ENCODE data around the gene KCNQ4.
A peak's percentile ranks its signal among the peaks of the same experiment; 100 is the strongest.

Gene KCNQ4

DNA sequence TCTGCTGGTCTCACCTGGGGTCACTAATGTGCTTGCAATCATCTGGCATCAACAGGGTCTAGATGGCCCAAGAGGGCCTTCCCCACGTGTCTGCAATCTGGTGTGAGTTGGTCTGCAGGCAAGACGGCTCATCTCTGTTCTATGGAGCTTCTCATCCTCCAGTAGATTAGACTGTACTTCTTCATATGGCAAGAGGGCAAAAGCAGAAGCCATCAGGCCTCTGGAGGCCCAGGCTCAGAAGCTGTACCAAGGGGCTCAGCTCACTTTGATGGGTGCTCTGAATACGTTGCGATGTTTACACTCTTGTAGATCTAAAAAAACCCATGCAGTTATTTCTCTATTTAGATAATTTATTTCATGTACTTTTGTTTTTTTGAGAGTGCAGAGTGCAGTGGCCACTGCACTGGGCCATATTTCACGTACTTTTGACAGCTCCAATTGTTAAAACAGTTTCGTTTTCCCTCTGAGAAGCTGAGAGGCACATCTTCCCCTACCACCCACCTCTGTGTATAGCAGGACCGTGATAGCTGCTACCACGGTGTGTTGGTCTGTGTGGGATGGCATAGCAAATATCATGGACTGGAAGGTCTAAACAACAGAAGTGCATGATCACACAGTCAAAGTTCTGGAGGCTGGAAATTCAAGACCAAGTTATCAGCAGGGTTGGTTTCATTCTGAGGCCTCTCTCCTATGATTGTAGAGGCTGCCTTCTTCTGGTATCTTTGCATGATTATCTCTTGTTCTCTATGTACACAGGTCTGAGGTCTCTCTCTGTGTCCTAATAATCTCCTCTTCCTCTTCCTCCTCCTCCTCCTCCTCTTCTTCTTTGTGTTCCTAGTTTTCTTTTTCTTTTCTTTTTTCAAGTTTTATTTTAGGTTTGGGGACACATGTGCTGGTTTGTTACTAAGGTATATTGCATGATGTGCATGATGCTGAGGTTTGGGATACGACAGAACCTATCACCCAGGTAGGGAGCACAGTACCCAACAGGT, 61.6 kb downstream of the KCNQ4 start:
- no peak for DNase-seq

GRCh38 chr1:40845895-40846294, 62.3 kb downstream of the KCNQ4 start:
- no peak for DNase-seq

DNA sequence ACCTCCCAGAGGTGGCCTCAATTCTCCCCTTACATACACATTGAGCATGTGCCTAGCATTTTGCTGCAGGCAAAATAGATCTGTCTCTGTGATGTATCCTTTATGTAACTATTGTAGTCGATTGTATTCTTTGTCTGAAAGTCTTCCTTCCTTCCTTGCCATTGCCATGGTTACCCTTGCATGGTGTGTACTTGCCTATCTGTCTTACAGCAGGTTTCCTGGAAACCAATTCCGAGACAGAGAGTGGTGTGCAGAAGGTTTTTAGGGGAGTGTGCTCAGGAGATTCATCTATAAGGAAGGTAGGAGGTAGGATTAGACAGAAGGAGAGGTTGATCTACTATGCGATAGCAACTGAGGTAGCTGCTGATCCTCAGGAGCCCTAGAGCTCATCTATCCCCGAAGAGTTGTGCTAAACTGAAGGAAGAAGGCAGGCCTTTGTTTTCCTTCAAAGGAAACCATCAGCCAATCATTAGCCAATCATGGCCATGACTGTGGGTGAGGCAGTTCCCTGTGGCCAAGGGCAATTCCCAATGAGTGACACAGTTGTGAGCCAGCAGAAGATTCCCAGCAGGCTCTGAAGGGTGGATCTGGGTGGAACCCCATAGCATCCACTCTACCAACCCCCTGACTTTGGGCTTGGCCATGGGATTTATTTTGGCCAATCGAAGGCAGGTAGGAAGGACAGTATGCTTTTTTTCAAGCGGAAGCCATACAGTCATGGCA, 63.6 kb downstream of the KCNQ4 start:
- DNase-seq: no peak

- peak; percentile 70 for DNase-seq
These were observed 65.1 kb downstream of the KCNQ4 start for GRCh38 chr1:40848530-40849189.

DNA sequence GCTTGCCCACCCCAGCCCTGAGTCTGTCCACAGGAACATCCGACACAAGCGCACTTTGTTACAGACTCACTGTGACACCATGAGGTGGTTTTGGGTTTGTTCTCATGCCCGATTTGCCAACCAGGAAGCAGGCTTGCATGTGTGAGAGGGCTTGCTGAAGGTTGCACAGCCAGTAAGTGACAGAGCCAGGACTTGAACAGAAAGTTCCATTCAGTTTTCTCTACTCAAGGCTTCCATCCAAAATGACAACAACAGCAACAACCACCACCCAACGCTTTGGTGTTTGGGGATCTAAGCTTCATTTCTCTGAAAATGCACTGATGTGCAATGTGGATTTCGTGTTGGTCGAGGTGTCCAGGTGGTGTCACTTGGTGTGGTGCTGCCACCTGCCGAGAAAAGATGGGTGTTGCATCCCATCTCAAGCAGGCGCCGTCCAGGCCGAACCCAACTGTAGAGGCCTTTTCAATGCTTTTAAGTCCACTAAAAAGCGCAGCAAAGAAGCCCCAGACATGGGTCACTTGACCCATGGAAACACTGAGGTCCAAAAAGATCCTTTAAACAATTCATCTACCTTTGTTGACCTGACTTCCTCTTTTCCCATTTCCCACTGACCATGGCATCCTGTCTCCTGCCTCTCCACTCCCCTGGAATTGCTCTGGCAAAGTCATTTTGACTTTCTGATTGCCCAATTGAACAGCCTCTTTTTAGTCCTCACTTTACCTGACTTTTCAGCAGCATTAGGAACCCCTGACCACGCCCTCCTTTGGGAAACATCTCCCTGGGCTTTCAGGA, 66.4 kb downstream of the KCNQ4 start:
- DNase-seq: peak; percentile 54

- DNase-seq: no peak
These were observed 68.1 kb downstream of the KCNQ4 start for GRCh38 chr1:40851643-40852042.

DNA sequence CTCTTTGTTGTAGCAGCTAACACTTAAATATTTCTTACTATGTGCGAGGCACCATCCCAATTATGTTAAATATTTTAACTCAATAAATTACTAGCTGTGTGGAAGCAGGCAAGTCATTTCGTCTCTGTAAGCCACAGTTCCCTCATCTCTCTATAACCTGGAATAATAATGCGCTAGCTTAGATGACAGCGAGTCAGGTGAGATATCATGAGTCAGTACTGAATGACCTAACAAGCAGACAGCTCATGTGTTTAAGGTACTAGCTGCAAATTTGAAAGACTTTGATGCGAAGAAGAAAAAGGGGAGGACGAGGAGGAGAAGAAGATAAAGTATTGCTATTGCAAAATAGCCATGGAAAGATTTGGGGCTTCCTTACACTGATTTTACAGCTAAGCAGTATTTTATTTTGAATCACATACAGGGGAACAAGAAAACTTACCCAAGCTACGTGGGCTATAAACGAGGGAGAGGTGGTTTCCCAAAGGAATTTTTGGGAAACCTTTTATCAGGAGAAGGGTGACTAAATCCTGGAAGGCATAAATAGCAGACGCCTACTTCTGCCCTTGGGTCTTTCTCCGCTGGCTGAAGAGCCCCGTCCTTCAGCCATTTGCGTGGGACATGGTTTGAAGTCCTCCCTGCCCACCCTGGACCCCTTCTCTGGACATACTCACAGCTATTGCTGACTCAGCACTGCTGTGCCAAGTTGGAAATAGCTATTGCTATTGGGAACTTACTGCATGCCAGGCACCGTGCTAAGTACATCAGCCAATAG, 69.7 kb downstream of the KCNQ4 start:
- no peak for DNase-seq

DNA sequence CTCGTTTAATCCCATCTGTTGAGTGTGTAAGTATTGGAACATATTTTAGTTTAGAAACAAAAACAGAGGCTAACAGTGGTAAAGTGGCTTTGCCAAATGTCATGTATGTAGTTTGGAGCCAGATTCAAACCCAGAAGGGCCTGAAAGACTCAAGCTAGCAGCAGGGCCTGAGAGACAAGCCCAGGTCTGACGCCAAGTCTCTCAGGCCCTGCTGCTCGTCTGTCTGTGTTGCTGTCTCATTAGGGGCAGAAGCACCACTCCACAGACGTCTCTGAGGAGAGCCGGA, 70.2 kb downstream of the KCNQ4 start:
- no peak for DNase-seq

- DNase-seq: no peak
These were observed 71.9 kb downstream of the KCNQ4 start for GRCh38 chr1:40855513-40855912.

- no peak for DNase-seq
These were observed 72.5 kb downstream of the KCNQ4 start for GRCh38 chr1:40856116-40856515.

- DNase-seq: no peak
These were observed 73.2 kb downstream of the KCNQ4 start for GRCh38 chr1:40856656-40857302.

GRCh38 chr1:40857737-40858136, 74.2 kb downstream of the KCNQ4 start:
- DNase-seq: no peak

- DNase-seq: no peak
These were observed 75.3 kb downstream of the KCNQ4 start for GRCh38 chr1:40858856-40859416.

DNA sequence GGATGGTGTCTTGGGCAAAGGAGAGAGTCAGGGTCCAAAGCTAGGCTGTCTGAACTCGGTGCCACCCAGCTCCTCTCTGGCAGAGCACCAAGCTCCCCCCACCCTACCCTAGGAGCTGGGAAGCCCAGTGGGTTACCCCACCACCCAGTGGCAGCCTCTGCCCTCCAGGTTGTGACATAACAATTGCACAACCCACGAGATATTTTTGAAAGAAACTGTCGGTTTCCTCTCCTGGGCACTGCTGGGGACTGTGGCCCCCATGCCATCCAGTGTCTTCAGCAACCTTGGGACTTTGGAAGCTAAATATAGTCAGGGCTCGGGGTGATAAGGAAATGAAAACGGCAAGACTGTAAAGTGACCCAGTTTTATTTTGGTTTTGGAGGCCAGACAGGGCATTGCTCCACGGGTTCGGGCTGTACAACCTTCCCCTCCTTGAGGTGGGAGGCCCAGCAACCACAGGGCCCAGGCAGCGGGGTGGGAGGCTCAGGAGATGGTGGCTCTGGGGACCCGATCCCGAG, 77.2 kb downstream of the KCNQ4 start:
- DNase-seq: no peak

DNA sequence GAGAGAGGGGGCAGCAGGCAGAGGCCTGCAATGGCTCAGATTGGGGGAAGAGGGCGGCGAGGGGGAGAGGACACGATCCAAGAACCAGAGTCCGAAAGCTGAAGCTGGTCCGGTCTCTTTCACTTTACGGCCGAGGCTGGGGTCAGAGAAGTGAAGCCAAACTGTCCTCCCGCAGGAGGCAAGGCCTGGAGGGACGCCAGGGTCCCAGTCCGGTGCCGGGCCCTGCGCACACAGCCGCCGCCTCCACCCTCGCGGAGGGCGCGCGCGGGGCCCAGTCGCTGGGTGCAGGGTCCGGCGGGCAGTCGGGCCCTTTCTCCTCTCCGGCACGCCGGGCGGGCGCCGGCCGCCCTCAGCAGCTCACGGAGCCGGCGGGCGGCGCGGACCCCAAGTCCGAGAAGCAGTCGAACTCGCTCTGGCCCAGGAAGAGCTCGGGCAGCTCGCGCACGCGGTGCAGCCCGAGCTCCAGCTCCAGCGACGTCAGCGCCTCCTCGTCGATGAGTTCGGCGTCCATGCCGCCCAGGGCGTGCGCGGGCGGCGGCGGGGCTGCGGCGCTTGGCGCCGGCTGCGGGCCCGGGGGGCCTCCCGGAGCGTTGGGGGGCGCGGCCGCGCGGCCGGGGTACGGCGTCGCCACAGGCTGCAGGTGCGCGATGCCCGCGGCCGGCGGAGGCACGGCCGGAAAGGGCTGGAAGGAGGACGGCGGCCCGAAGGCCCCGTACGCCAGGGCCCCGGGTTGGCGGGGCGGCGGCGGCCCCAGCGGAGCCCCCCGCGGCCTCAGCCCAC, 77.8 kb downstream of the KCNQ4 start:
- no peak for DNase-seq

- peak; percentile 89 for DNase-seq
These were observed 78.6 kb downstream of the KCNQ4 start, which contains the start of gene CITED4 for GRCh38 chr1:40862008-40862863. TSS of gene CITED4 (minus strand) at chr1:40862363. CDS start at chr1:40862127, 236 bp downstream.

- peak; percentile 63 for DNase-seq
These were observed 84.6 kb downstream of the KCNQ4 start for GRCh38 chr1:40868051-40868723.

DNA sequence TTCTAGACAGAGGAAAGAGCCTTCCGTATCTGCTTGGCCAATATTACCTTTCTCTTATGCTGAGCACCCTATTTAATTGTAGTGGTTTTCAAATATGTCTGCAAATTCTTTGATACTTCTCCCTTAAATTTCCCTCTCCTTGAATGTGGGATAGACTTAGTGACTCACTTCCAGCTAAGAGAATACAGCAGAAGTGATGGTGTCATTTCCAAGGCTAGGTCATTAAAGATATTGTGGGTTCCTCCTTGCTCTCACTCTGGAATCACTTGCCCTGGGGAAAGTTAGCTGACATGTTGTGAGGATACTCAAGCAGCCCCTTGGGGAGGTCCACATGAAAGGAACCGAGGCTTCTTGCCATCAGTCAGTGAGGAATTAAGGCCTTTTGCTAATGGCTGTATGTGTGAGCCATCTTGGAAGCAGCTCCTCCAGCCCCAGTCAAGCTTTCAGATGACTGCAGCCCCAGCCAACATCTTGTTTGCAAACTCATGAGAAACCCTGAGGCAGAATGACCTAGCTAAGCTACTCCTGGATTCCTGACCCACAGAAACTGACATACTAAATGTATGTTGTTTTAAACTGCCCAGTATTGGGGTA, 86.6 kb downstream of the KCNQ4 start:
- DNase-seq: no peak
